Measurements from ENCODE around the gene IGFN1. TPM values are rescaled to one million over a fixed set of nuclear protein-coding genes. Genes with fewer than 3 reads are reported as not detected.
"Not testable (repeated sequence)": the region's sequence is repeated elsewhere in the genome, so short reads cannot be mapped to it uniquely, and the experiment has no call there.

IGFN1 gene
- polyA plus RNA-seq (ENCODE audit: insufficient read length), result 3.4 TPM

DNA sequence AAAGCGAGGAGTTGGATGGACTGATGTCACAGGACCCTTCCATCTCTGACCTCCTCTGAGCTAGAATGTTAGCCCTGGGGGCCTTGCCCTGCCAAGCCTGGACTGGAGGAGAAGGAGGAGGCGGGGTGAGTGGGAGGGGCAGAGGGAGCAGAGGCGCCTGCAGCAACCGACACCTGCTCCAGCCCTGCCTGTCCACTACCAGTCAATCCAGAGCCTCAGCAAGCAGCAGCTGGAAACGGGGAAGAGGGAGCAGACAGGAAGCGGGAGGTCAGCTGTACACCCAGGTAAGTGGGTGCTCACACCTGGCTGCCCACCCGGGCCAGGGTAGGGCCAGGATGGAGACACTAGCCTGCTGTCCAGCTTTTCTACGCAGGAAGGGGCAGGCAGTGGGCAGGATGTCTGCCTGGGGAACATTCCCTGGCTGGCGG is at the start of gene IGFN1:
Gene IGFN1, plus strand, starts transcription at position 201 of the 428 bp plus-strand sequence. CDS start 2,470 bp downstream, outside the sequence.
- DNase-seq (ENCODE audit: low read depth), result no peak

DNA sequence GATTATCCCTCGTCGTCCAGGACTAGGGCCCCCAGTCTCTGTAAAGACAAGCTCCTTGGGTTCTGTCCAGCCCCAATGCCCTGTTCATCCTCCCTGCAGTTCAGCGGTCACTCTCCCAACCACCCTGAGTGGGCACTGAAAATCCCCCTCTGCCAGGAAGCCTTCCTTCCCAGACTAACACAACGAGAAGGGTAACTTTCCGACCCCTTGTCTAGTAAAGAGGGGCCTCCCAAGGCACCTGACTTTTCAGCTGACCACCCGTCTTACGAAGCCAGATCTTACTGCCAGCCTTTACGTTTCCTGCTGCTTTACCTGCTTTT is 49.7 kb upstream of the IGFN1 start:
- DNase-seq (ENCODE audit: low read depth), result no peak

DNA sequence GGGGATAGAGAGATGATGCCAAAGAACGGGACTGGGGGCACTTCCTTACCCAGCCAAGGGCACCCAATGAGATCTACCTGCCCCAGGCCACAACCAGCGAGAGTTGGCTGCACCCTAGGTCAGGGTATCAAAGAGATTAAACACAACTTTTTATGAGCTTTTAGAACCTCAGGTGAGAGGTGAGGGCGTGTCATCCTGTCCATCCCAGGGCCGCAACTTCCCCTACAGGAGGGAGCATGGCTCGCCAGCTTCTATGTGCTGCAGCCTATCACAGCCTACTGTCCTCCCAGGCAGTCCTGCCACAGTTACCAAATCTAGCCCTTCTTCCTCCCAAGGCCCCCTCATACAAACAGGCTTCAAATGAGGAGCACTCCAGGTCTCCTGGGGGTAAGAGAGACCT is 49.2 kb upstream of the IGFN1 start:
- DNase-seq (ENCODE audit: low read depth), result no peak

DNA sequence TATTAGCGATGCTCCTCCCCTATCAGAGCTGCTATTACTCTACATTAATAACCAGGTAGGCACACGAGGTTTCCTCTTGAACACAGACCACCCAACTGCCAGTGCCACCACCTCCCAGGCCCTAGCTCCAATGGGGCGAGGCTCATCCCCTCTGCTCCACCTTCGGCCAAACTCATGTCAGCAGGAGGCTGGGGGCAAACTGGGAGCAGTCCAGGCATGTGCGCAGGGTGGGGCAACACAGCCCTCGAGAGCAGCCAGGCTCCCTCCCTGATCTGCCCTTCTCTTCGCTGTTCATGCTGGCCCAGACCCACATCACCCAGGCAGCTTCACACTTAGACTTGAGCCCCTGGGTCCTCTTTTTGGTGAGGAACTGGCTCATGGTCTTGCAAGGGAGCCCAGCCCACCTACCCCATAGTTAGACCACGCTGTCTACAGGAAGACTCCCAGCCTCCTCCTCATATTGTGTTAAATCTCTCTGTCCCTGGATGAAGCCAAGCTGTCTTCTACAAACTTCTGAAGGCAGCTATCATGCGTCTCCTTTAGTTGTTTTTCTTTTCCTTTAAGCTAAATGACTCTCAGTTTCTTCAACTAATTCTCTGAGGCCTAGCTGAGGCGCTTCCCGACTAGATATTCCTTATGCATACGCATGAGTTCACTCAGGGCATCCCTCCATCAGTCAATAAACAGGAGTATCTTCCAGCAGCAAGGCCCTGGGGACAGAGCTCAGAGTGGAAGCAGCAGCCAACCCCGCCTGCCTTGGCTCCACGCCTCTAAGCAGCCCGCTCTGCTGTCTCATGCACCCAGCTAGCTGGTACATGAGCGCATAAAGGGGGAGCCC is 48.4 kb upstream of the IGFN1 start:
- DNase-seq (ENCODE audit: low read depth), result peak; percentile 57

DNA sequence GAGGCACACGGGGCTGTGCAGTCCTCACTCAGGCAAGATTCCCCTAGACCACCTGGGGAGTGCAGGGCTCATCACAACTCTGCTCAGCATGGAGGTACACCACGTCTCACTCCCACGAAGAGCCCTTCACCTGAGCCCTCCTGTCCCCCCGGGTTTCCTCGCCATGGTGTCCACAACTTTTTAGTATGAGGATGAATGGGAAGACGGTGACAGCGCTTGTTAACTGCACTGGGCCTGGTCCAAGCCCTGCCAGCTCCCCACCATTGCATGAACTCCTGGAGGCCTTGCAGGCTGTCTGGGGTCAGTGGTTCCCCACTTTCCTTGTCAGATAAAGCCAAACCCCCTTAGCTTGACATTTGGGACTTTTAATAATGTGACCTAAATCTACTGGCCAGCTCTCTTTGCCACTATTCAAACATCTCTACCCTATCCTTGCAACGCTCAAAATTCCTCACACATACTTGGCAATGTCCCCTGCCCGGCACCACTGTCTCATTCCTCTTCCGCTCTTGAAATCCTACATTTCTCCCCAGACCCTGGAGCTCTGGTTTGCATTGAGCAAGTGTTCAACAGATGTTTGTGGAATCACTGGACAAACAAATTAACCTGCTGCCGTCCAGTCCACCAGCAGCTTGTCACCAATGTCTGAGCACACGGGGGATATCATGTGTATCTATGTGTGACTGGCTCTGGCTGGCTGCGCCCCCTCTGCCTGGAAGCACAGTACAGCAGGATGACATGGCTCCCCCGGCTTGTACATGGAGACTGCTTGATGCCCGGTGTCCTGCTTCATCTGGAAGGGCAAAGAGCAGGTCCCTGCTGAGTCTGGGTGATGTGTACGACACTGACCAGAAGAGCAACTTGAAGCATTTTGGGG is 47.5 kb upstream of the IGFN1 start:
- DNase-seq (ENCODE audit: low read depth), result no peak

DNA sequence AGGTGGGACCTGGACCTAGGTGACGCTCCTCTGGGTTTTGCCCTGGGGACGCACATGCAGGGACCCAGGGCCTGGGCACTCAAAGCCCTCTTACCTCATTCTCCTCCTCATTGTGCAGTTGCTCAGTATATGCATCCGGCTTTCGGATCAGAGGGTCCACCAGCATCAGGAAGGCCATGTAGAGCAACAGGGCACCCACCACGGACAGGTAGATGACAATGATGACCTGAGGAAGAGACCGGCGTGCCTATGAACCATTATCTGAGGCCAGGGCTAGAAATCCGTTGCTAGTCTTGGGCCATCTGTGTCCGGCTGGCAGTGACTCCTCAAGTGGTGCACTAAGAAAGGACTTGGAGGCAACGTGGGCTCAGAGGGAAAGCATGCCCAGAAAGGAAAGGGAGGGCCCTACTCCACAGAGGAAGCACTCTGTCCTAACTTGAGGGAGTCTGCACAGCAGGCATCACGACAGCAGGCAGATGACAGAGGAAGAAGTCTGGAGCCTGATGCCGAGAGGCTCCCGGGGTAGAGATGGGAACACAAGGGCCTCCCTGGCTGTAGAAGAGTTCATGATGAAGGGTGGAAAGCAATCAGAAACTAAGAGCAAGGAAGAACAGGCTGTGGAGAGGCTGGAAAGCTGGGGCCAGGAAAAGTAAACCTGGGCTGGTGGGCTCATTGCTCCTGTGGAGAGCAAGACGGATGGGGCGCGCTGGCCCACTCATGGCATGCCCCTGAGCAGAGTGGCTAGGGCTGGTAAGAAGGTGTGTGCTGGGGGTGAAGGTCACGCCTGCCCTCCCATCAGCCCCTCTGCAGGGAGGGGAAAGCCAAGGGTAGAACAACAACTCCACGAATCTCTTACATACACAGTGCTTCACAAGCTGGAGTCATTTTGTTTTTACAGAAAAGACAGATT is 46.6 kb upstream of the IGFN1 start:
- DNase-seq (ENCODE audit: low read depth), result no peak

DNA sequence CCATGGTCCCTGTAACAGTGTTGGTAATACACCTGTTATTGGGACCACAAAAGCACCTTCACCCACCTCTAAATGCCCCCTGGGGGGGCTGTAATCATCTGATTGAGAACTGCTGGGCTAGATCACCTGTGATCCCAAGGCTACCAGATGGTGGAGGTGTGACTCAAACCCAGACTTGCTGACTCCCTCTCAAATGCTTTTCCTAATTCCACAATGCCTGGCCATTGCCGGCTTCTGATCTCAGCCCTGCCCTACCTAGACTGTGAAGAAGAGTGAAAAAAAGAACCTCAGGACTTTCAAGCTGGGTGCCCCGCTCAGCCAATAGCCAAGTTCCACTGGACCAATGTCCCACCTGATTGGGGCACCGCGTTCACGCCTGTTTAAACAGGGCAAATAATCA is 45.9 kb upstream of the IGFN1 start:
- no peak for DNase-seq (ENCODE audit: low read depth)

DNA sequence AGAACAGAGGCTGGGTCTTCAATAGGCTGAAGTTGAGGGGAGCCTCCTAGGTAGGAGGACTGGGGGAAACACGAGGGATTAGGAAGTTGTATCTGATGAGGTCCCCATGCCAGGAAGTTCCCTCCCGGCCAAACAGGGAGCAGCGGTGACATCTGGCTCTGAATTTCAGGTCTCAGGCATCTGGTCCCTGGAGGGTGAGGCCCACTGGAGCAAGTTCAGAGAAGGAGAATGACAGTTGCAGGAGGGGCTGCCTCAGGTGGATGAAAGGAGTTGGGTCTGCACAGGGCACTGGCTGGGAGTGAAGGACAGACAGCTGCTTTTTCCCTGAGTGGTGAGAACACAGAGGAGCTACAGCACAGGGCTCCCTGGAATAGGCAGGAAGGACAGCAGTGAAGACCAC is 45.5 kb upstream of the IGFN1 start:
- DNase-seq (ENCODE audit: low read depth), result no peak

DNA sequence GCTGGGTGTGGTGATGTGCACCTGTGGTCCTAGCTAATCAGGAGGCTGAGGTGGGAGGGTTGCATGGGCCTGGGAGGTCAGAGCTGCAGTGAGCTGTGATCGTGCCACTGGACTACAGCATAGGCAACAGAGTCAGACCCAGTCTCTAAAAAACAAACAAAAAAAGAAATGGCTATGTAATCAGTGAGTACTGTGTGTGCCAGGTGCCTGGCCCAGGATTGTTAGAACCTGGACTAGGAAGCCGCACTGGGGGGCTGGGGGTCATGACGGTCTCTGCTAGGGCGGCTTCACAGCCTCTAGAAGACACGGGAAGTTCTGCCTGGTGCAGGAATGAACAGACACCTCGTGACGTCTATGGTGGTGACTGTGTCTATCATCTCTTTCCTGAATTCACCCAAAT is 44.8 kb upstream of the IGFN1 start:
- no peak for DNase-seq (ENCODE audit: low read depth)

DNA sequence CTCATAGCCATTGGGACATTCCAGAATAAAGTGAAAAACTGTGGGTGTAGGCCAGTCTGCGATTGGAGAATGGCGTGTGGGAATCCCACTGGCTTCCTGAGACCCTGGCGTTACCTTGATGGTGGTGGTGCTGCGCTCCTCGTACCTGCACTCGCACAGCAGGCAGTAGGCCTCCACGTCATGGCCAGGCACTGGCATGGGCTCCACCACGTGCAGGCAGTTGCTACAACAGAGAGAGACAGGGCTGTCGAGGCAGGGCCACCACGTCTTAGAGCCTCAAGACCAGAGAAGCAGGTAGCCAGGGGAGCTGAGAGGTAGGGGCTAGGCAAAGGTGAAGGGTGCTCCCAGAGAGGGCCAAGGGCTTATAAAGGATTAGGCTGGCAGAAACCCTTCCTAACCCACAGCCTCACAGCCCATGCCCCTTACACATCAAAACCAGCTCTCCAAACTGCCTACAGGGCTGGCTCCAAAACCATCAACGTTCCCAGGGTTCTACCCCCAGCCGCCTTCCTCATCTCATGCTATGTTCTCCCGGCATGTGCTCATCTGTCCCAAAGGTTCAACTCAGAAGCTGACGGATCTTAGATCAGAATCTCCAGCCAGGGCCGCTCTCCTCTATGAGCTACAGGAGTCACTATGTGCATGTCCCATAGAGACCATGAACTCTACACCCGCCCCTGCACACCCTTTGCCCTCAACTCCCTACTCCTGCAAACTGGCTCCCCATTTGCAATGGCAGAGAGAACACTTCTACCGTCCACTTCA is 43.8 kb upstream of the IGFN1 start:
- DNase-seq (ENCODE audit: low read depth), result no peak

DNA sequence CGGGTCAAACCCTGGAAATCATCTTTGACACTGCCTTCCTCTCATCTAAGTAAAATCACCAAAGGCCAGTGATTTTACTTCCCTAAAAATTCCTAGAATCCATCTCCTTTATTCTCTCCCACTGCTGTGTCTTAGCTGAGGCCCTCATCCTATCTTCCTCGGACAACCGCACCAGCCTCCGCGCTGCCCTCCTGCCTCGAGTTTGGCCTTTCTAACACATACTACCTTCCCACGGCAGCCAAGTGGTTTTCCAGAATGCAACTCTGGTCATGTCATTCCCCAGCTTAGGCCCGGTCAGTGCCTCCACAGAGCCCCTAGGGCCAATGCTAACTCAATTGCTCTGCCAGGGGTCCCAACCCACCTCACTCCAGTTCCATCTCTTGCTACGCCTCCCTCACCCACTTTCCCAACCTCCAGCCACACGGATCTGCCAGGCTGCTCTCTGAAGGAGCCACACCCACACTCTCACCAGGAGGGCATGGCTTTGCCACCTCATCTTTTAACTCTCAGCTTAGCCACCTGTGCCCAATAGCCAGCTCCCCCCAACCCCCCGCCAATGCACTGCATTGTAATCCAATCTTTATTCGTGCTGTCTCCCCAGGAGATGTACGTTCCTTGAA is 43.1 kb upstream of the IGFN1 start:
- no peak for DNase-seq (ENCODE audit: low read depth)

DNA sequence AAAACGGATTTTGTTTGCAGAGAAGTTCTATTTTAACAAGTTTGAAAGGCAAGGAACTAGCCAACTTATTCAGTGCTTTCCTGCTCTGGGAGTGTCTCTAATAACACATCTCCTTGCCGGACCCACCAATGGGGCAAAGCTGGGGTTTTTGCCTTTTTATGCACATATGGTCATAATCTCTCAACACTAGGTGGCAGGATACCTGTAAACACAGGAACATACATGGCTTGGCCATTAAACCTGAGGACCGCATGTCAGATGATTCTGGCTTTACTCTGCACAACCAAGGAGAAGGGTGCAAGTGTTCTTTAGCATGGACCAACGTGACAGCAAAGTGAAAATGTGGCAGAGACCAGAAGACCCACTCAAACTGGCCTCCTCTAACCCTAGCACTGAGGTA is 41.2 kb upstream of the IGFN1 start:
- no peak for DNase-seq (ENCODE audit: low read depth)

DNA sequence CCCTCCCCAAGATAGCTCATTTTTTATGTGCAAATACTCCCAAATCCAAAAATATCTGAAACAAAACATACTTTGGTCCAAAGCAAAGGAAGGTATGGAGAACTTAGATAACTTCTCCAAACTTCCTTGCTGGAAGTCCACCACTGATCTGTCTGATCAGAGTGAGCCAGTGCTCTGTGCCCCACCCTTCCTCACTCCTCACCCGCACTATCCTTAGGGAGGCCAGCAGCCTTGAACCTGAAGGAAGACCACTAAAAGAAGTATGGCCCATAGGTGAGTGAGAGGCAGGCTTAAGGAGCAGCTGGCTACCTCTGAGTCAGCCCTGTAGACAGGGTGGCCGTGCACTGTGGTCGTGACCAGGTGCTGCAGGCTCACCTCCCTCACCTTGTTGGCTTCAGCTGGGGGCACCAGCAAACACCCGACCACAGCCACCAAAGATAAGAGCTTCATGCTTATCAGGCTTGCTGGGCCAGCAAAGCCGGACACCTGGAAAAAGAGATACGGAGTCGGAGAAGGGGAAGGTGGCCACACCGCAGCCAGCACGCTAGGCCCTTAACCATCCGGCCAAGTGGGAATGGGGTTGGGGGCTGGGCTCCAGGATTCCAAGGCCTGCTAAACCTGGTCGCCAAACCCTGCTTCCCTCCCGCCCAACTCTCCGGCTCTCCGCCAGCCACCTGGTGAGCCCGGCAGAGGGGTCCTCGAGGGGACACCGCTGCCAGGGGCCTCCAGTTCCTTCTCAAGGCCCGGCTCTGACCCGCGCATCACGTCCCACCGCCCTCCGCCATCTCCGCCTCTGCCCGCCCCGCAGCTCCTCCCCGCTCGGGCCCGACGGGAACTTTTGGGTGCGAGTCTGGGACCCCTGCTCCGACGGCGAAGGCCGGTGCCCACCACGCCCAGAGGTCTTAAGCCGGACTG is 36.9 kb upstream of the IGFN1 start:
- no peak for DNase-seq (ENCODE audit: low read depth)

DNA sequence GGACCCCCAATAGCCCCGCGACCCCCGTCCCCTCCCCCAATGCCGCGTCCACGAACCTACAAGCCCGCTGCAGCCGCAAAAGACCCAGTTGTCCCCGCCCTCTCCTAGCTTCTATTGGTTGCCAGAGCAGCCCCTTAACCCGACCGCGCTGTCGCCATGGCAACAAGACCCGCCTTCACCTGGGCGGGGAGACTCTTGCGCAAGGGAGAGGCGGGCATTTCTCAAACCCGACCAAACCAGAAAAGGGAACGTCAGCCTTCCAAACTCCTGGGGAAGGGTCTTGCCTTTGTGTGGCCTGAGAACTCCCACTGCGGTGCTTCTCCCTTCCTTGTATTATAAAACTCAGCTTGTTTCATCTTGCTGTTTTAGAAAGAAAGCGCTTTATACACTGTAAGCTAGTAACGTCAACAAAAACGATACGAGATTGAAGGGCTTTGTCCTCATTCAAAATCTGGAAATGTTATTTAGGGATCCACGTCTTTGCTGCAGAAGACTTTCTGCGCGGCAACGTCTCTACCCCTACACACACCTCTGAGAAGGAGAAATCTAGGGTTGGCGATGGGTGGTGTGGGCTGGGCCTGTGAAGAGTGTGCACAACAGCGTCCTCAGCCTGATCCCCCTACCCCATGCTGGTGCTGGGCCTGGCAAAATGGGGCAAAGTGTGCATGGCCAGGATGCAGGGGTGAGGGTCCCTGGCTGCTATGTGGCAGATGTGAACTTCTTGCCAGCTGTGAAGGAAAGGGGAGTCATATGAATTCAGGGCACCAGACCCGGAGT is 36.0 kb upstream of the IGFN1 start, which contains the start of gene TMEM9:
Gene TMEM9, minus strand, starts transcription at position 86 of the 777 bp plus-strand sequence. CDS start 551 bp downstream, outside the sequence.
- DNase-seq (ENCODE audit: low read depth), result peak; percentile 95

DNA sequence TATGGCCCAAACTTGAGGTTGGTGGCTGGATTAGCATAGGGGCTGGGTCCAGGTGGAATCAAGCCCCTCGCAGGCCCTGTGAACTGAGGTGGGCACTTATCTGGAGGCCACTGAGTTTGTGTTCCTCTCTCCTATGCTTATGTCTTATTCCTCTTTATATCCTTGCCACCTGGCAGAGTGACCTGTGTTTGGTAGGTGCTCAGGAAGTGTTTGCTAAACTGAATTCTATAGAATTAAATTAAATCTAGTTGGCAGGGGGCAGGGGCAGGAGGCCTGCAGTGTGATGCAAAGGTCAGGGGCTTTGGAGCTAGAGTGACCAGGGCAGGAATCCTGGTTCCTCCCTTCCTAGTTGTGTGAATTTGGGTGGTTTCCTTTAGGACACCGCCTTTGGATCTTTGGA is 35.3 kb upstream of the IGFN1 start:
- no peak for DNase-seq (ENCODE audit: low read depth)

DNA sequence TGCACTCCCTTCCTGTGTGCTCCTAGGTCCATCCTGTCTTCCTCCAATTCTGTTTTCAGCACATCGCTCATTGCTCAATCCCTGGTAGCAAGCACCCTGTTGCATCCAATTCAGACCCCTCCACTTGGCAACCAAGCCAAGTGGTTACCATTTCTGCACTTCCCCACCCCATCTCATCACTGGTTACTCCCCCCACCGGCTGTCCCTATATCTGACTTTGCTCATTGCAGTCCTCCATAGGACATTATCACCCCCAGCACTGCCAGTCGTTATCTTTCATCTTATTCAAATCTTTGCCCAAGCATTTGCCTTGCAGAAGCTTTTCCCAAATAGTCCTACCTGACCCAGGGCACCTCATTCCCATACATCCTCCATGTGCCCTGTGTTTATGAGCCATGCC is 34.3 kb upstream of the IGFN1 start:
- DNase-seq (ENCODE audit: low read depth), result no peak

DNA sequence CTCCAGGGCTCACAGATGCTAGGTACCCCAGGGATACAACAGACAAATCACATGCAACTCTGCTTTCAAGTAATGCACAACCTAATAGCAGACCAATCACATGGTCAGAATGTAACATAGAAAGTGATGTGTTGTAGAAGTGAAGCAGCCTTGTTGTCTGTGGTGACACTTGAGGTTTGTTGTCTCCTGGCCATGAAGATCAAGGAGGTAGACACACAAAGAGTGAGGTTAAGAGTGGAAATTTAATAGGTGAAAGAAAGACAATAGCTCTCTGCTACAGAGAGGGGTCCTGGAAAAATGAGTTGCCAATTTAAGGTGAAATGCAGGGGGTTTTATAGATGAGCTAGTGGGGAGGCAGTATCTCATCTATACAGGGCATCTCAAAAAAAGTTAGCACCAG is 33.8 kb upstream of the IGFN1 start:
- DNase-seq (ENCODE audit: low read depth), result no peak

DNA sequence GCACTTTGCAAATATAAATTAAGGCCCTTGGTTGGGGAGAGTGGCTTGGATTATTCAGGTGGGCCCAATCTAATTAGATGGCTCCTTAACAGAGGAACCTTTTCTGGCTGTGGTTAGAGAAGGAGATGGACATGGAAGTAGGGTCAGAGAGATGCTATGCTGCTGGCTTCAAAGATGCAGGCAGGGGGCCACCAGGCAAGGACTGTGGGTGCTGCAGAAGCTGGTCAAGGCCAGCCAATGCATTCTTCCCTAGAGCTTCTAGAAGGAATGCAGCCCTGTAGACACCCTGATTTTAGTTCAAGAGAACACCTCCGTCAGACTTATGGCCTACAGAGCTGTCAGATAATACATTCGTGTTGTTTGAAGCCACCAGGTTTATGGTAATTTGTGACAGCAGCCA is 32.7 kb upstream of the IGFN1 start:
- no peak for DNase-seq (ENCODE audit: low read depth)

DNA sequence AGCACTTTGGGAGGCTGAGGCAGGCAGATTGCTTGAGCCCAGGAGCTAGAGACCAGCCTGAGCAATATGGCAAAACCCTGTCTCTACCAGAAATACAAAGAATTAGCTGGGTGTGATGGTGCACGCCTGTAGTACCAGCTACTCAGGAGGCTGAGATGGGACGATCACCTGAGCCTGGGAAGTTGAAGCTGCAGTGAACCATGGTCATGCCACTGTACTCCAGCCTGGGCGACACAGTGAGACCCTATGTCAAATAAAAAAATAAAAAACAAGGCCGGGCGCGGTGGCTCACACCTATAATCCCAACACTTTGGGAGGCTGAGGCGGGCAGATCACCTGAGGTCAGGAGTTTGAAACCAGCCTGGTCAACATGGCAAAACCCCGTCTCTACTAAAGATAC is 27.6 kb upstream of the IGFN1 start:
- DNase-seq (ENCODE audit: low read depth), result not testable (repeated sequence)

Measured in forelimb muscle (tissue), 1 donor.